ENCODE measurements around the gene TAT.
"Not testable (repeated sequence)": the region's sequence is repeated elsewhere in the genome, so short reads cannot be mapped to it uniquely, and the experiment has no call there.

TAT gene

GRCh38 chr16:71593048-71593999 lies 16.4 kb upstream of the TAT start:
- H3K9me3 ChIP-seq (replicated peaks; ENCODE audit: insufficient read depth, low read length), result no peaks in the 10 kb centered on the region
- TF ChIP-seq EZH2phosphoT487 (IDR thresholded peaks at IDR 0.05; ENCODE audit: low read length), result no peak
- TF ChIP-seq CTCF (IDR thresholded peaks at IDR 0.05; ENCODE audit: low read length), result no peak
- no peak for TF ChIP-seq EZH2 (optimal IDR thresholded peaks at IDR 0.05; ENCODE audit: low read depth, low read length)
- H3F3A ChIP-seq (ENCODE audit: insufficient read depth, low read length), result no peaks in the 10 kb centered on the region
- H3K36me3 ChIP-seq (replicated peaks; ENCODE audit: insufficient read depth, low read length), result no peaks in the 10 kb centered on the region
- H3K9me2 ChIP-seq (replicated peaks; ENCODE audit: insufficient read depth, low read length), result no peaks in the 10 kb centered on the region
- H3K4me2 ChIP-seq (ENCODE audit: low read depth, low read length), result no peak overlapping the region
- no peak for DNase-seq
- no peaks in the 10 kb centered on the region for H3K4me1 ChIP-seq (ENCODE audit: low read length)
- no peak overlapping the region for H3K27ac ChIP-seq (ENCODE audit: low read length)
- no peak overlapping the region for H2AFZ ChIP-seq (ENCODE audit: low read length)
- H4K20me1 ChIP-seq (ENCODE audit: insufficient read depth, low read length), result no peaks in the 10 kb centered on the region
- no peaks in the 10 kb centered on the region for H3K27me3 ChIP-seq (replicated peaks; ENCODE audit: insufficient read depth, low read length)
- H3K79me2 ChIP-seq (ENCODE audit: low read length), result no peaks in the 10 kb centered on the region
- no peak overlapping the region for H3K9ac ChIP-seq (ENCODE audit: low read length)
- no peak overlapping the region for H3K4me3 ChIP-seq (ENCODE audit: low read length)

GRCh38 chr16:71591917-71592316 lies 15.0 kb upstream of the TAT start:
- TF ChIP-seq CTCF (IDR thresholded peaks at IDR 0.05; ENCODE audit: low read length) (no peak), EZH2phosphoT487 (IDR thresholded peaks at IDR 0.05; ENCODE audit: low read length) (no peak)
- DNase-seq, result no peak
- H3K4me1 ChIP-seq (ENCODE audit: low read length), result no peaks in the 10 kb centered on the region
- no peak overlapping the region for H2AFZ ChIP-seq (ENCODE audit: low read length)
- H4K20me1 ChIP-seq (ENCODE audit: insufficient read depth, low read length), result no peaks in the 10 kb centered on the region
- H3K4me3 ChIP-seq (ENCODE audit: low read length), result no peak overlapping the region
- no peak overlapping the region for H3K9ac ChIP-seq (ENCODE audit: low read length)
- H3F3A ChIP-seq (ENCODE audit: insufficient read depth, low read length), result no peaks in the 10 kb centered on the region
- no peak overlapping the region for H3K27ac ChIP-seq (ENCODE audit: low read length)
- no peaks in the 10 kb centered on the region for H3K9me3 ChIP-seq (replicated peaks; ENCODE audit: insufficient read depth, low read length)
- no peaks in the 10 kb centered on the region for H3K27me3 ChIP-seq (replicated peaks; ENCODE audit: insufficient read depth, low read length)
- no peaks in the 10 kb centered on the region for H3K36me3 ChIP-seq (replicated peaks; ENCODE audit: insufficient read depth, low read length)
- H3K4me2 ChIP-seq (ENCODE audit: low read depth, low read length), result no peak overlapping the region
- H3K9me2 ChIP-seq (replicated peaks; ENCODE audit: insufficient read depth, low read length), result no peaks in the 10 kb centered on the region
- no peaks in the 10 kb centered on the region for H3K79me2 ChIP-seq (ENCODE audit: low read length)

GRCh38 chr16:71590584-71590983 lies 13.7 kb upstream of the TAT start:
- TF ChIP-seq EZH2 (optimal IDR thresholded peaks at IDR 0.05; ENCODE audit: low read depth, low read length), result no peak
- TF ChIP-seq EZH2phosphoT487 (IDR thresholded peaks at IDR 0.05; ENCODE audit: low read length), result no peak
- no peaks in the 10 kb centered on the region for H4K20me1 ChIP-seq (ENCODE audit: insufficient read depth, low read length)
- H3F3A ChIP-seq (ENCODE audit: insufficient read depth, low read length), result no peaks in the 10 kb centered on the region
- H3K9me2 ChIP-seq (replicated peaks; ENCODE audit: insufficient read depth, low read length), result no peaks in the 10 kb centered on the region
- no peak overlapping the region for H3K4me2 ChIP-seq (ENCODE audit: low read depth, low read length)
- no peaks in the 10 kb centered on the region for H3K79me2 ChIP-seq (ENCODE audit: low read length)
- H3K9ac ChIP-seq (ENCODE audit: low read length), result no peak overlapping the region
- no peak for DNase-seq
- no peaks in the 10 kb centered on the region for H3K4me1 ChIP-seq (ENCODE audit: low read length)
- no peak overlapping the region for H2AFZ ChIP-seq (ENCODE audit: low read length)
- no peaks in the 10 kb centered on the region for H3K36me3 ChIP-seq (replicated peaks; ENCODE audit: insufficient read depth, low read length)
- H3K27ac ChIP-seq (ENCODE audit: low read length), result no peak overlapping the region
- H3K9me3 ChIP-seq (replicated peaks; ENCODE audit: insufficient read depth, low read length), result no peaks in the 10 kb centered on the region
- no peaks in the 10 kb centered on the region for H3K27me3 ChIP-seq (replicated peaks; ENCODE audit: insufficient read depth, low read length)
- no peak overlapping the region for H3K4me3 ChIP-seq (ENCODE audit: low read length)

GRCh38 chr16:71590071-71590470 lies 13.2 kb upstream of the TAT start:
- H2AFZ ChIP-seq (ENCODE audit: low read length); H3K9me2 ChIP-seq (replicated peaks; ENCODE audit: insufficient read depth, low read length); H3F3A ChIP-seq (ENCODE audit: insufficient read depth, low read length); H3K27me3 ChIP-seq (replicated peaks; ENCODE audit: insufficient read depth, low read length); H3K4me1 ChIP-seq (ENCODE audit: low read length); DNase-seq; H3K4me2 ChIP-seq (ENCODE audit: low read depth, low read length); H3K79me2 ChIP-seq (ENCODE audit: low read length); H3K9ac ChIP-seq (ENCODE audit: low read length); H3K9me3 ChIP-seq (replicated peaks; ENCODE audit: insufficient read depth, low read length); H3K4me3 ChIP-seq (ENCODE audit: low read length); H3K36me3 ChIP-seq (replicated peaks; ENCODE audit: insufficient read depth, low read length); H3K27ac ChIP-seq (ENCODE audit: low read length); H4K20me1 ChIP-seq (ENCODE audit: insufficient read depth, low read length): not testable (repeated sequence)

GRCh38 chr16:71589334-71589733 lies 12.4 kb upstream of the TAT start:
- H3F3A ChIP-seq (ENCODE audit: insufficient read depth, low read length); H3K79me2 ChIP-seq (ENCODE audit: low read length); H2AFZ ChIP-seq (ENCODE audit: low read length); H3K9ac ChIP-seq (ENCODE audit: low read length); H3K9me2 ChIP-seq (replicated peaks; ENCODE audit: insufficient read depth, low read length); DNase-seq; H4K20me1 ChIP-seq (ENCODE audit: insufficient read depth, low read length); H3K4me2 ChIP-seq (ENCODE audit: low read depth, low read length); H3K4me1 ChIP-seq (ENCODE audit: low read length); H3K27ac ChIP-seq (ENCODE audit: low read length); H3K4me3 ChIP-seq (ENCODE audit: low read length); H3K36me3 ChIP-seq (replicated peaks; ENCODE audit: insufficient read depth, low read length); H3K9me3 ChIP-seq (replicated peaks; ENCODE audit: insufficient read depth, low read length); H3K27me3 ChIP-seq (replicated peaks; ENCODE audit: insufficient read depth, low read length): not testable (repeated sequence)

Data from MM.1S (cell line).